Erythroblast (primary cell): Measurements from ENCODE around the gene NRSN2.
"Not testable (repeated sequence)": the region's sequence is repeated elsewhere in the genome, so short reads cannot be mapped to it uniquely, and the experiment has no call there.

Experiments used
- DNase-seq, 2 experiments: peaks; one replicate each; lab custom pipeline; 2025; lab: John Stamatoyannopoulos, UW
- GATA1 ChIP-seq: IDR thresholded peaks from 2 replicates; pipeline ENCODE4 v1.6.1; 2011; ENCODE audit warnings: low read depth, mild to moderate bottlenecking, control low read depth, low read length, moderate library complexity
- POLR2A ChIP-seq: IDR thresholded peaks from 2 replicates; pipeline ENCODE4 v1.6.1; 2011; ENCODE audit warnings: mild to moderate bottlenecking, low read length

NRSN2 gene

DNA sequence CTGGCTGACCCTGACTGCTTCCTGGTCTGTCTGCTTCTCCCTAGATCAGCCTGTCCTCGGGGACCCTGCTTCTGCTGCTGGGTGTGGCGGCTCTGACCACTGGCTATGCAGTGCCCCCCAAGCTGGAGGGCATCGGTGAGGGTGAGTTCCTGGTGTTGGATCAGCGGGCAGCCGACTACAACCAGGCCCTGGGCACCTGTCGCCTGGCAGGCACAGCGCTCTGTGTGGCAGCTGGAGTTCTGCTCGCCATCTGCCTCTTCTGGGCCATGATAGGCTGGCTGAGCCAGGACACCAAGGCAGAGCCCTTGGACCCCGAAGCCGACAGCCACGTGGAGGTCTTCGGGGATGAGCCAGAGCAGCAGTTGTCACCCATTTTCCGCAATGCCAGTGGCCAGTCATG, 6.3 kb downstream of the NRSN2 start:
- DNase-seq = no peak
- TF ChIP-seq GATA1 = no peak
- TF ChIP-seq POLR2A = no peak

DNA sequence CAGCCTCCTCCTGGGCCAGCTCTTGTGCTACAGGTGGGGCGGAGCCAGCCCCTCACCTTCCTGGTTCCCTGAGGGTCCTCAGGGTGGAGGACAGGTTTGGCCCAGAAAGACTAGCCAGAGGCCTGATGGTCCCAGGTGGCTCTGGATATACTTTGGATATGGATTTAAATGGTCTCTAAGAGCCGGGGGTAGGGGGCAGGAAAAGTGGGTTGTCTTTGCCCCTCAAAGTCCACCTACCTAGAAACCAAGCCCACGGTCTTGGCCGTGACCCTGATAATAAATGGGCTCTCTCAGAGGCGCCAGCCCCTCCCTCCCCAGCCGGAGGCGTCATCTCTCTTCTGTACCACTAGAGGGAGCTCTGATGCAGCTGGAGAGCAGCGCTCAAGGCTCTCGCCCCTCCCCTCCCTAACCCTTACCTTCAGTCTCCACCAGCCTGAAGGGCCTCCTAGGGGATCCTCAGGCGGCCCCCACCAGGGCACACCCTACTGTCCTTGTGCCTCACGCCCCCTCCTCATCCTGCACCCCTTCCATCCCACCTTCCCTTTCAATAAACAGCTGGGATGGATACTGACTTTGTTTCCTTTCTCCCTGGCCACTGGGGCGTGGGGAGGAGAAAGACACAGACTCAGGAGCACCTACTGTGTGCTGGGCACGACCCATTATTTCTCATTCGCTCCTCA, 7.5 kb downstream of the NRSN2 start:
- peak; percentile 87 to 94 for DNase-seq
- TF ChIP-seq POLR2A (no peak), GATA1 (no peak)

DNA sequence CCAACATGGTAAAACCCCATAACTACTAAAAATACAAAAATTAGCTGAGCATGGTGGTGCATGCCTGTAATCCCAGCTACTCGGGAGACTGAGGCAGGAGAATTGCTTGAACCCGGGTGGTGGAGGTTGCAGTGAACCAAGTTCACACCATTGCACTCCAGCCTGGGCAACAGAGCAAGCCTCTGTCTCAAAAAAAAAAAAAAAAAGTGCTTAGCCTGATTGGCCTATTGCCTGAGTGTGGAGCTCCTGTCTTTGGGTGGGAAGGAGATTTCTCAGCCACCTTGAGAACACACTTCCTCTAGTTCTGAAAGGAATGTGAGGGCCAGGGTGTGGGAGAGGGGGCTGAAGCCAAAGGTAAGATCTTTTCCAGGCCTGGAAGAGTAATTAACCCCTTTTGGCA, 9.2 kb downstream of the NRSN2 start:
- not testable (repeated sequence) for DNase-seq

DNA sequence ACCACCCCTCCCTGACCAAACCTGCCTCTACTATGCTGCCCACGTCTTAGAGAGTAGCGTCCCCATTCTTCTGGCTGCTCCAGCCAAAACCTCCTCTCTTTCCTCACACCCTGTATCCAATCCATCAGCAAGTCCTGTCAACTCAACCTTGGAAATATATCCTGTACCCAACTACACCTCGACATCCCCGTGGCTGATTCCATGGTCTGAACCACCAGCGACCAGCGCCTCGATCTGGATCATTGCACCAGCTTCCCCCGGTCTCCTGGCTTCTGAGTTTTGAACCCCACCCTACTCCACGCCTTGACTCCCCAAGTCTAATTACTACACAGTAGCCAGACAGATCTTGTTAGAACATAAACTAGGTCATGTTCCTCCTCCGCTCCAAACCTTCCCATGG, 9.8 kb downstream of the NRSN2 start:
- DNase-seq = no peak
- TF ChIP-seq POLR2A (no peak), GATA1 (no peak)

DNA sequence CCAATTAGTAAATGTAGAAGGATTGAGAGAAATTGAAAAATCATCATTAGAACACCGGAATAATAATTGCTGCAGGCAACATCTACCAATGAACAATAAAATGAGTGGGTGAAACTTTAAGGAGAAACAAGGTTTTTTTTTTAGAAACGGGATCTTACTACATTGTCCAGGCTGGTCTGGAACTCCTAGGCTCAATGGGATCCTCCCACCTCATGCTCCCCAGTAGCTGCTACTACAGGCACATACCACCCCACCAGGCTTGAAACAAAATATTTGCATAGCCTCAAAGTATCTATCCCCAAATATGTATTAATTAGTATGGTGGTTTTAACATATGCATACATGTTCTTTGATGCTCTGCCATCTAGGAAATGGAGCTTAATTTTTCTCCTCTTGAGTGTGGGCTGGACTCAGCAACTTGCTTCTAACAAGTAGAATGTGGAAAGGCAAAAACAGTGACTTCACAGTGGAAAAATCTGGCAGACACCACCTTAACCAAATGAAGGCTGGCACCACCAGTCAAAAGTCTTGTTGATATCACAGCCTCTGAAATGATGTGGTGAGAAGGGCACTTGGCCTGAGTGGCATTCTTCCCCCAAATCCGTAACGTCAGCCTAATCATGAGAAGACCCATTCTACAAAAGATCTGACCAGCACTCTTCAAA, 12.1 kb downstream of the NRSN2 start:
- no peak for DNase-seq
- TF ChIP-seq GATA1 (no peak), POLR2A (no peak)

DNA sequence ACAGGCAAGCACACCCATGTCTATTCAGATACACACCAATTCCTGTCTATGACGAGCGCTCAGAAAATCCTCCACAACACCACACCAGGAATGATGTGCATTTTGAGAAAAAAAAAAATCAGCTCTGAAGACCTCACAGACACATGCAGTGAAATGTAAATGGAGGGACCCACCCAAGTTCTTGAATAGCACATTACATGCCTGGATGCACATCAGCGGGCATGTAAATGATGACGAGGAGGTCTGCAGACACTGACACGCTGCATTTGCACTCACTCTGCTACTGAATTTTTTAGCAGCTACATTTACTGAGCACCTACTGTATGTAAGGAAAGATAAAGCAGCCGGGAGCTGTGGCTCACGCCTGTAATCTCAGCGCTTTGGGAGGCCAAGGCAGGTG, 14.7 kb downstream of the NRSN2 start:
- TF ChIP-seq POLR2A (no peak), GATA1 (no peak)
- no peak for DNase-seq

DNA sequence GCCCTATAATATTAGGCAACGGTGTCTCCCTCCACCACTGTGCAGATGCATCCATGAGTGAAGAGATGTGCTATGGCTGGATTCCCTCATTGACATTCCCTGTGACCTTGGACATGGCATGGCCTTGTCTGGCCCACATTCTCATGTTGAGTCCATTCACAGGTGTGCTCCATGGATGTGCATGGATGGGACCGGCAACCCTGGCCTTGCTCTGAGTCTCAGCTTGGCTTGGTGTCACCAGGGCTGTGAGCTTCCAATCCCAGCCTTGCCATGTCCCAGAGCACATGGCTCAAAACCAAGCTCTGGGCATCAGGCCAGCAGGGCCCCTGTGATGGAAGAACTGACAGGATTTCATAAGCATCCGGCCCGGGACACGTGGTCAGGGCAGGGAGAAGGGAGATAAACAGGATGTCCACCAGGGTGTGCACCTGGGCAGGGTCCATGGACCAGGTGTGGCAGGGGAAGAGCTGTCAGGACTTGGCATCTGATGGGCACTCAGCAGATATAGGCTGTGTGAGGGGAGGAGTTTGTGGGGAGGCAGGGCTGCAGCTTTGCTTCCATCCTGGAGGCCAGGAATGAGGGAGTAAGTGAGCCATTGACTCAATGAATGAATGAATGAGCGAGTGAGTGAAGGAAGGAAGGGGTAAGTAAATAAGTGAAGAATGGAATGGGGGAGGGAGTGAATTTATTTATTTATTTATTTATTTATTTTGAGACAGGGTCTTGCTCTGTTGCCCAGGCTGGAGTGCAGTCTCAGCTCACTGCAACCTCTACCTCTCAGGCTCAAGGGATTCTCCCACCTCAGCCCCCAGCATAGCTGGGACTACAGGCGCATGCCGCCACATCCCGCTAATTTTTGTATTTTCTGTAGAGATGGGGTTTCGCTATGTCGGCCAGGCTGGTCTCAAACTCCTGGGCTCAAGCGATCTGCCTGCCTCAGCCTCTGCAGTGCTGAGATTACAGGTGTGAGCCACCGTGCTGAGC, 15.7 kb downstream of the NRSN2 start:
- TF ChIP-seq POLR2A (peak; percentile 13), GATA1 (no peak)
- DNase-seq = peak; percentile 76 to 89

DNA sequence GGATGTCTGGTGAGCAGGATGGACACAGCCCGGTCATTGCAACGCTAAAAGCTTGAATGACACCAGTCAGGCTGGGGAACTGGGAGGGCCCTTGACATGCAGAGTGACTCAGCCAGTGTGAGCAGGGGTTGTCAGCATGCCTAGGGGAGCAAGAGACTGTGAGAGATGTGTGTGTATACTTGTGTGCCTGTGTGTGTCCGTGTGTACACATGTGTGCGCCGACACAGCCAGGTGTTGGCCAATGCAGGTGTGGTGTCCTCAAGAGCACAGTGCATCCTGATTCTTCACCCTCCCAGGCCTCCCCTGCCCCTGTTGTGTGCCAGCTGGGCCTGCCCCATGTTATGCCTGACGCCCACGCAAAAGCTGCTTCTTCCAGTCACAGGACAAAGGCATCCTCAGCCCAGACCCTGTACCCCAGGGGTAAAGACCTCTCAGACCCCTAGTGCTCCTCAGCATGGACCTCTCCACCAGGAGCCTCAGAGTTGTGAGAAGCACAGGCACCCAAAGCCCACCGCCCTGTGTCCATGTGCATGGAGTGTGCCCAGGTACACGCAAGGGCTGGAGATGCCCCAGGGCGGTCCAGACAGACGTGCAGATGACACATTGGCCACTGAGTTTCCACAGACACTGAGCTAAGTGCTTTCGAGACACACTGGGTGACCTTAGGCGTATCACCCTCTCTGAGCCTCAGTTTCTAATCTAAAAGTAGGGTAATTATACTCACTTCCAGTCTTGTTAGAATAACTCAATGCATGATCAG, 16.6 kb downstream of the NRSN2 start:
- peak; percentile 62 to 83 for DNase-seq
- TF ChIP-seq GATA1 (no peak), POLR2A (no peak)

DNA sequence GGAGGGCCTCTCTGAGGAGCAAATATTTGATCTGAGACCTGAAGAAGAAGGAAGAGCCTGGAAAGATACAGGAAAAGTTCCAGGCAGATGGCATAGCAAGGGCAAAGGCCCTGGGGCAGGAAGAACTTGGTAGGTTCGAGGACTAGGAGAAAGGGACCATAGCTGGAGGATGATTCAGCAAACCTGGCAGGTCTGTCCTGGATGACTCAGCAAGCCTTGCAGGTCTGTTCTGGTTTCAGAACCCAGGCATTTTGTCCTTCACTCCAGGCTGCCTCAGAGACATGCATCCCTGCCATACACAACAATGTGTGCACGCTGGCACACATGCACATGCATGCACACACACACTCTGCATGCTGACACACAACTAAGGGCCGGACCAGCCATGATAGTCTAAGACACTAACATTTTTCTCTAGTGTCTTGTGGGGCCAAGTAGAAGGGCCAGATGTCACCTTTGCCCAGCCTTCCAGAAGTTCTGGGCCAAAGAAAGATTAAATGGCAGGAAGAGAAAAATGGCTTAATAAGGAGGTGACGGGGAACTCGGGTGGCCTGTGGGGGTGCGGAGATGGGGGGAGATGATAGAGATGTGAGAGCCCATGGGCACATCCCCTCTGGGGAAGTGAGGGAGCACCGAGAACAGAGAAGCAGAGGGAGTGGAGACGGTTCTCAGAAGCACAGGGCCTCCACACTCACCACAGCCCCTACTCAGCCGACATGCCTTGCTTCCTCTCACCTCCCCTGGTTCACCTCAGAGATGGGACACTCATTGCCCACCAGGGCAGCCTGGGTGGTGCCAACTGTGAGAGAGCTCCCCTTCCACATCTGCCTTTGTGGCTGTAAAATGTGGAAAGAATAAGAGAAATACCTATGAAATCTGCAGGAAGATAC, 18.2 kb downstream of the NRSN2 start:
- peak; percentile 81 to 90 for DNase-seq
- TF ChIP-seq POLR2A (no peak), GATA1 (no peak)

DNA sequence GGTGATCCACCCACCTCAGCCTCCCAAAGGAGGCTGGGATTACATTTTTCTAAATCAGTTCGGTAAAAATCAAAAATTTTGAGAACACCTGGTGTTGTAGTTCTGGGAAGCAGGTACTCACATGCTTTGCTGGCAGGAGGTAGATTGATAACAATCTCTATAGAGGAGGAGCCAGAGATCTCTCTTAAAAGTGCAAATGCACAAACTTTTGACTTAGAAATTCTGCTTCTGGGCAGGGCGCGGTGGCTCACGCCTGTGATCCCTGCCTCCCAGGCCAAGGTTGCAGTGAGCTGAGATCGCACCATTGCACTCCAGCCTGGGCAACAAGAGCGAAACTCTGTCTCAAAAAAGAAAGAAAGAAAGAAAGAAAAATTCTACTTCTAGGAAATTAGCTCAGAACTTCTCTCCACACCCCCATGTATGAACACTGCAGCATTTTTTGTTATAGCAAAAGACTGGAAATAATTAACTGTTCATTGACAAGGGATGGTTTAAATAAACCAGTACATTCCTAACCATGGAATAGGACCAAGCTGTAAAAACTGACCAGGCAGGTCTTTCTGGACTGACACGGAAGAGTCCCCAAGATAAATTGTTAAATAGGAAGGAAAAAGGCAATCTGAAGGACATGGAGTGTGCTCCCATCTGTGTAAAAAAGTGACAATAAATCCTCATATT, 19.3 kb downstream of the NRSN2 start:
- TF ChIP-seq POLR2A (no peak), GATA1 (no peak)
- no peak for DNase-seq

DNA sequence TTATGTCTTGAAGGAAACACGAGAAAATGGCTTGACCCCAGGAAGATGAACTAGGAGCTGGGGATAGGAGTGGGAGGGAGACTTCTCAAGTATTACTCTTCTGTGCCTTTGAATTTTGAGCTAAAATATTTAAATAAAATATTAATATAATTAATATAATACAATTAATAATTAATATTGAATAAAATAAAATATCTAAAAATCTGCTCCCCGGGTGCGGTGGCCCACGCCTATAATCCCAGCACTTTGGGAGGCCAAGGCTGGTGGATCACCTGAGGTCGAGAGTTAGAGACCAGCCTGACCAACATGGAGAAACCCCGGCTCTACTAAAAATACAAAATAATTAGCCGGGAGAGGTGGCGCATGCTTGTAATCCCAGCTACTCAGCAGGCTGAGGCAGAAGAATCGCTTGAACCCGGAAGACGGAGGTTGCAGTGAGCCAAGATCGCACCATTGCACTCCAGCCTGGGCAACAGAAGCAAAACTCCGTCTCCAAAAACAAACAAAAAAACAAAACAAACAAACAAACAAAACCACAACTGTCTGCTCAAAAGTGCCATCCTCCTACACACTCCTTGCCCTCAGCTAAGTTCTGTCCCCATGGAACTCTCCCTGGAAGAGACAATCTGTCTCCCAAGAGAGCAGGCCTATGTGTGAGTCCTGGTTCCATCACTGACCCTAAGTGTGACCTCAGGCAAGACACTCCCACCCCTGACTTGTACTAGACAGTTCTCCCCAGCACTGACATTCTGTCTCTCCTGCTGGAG, 20.0 kb downstream of the NRSN2 start:
- TF ChIP-seq POLR2A (no peak), GATA1 (no peak)

DNA sequence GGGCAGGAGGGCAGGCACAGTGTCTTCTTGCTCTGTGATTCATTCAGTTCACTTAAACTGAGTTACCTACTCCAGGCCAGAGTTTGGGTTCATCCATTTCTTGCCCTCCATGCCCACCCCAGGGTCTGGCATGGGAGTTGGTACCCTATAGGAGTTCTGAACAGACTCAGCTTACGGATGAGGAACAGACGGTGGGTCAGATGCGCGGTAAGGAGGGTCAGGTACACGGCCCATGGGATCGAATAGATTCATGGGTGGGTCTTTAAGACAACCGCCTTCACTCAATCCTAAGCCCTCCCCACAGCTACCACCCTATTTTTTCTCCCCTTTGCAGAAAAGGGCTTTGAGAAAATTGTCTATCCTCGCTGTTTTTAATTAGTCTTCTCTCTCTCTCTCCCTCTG, 20.6 kb downstream of the NRSN2 start:
- no peak for DNase-seq
- no peak for TF ChIP-seq GATA1
- no peak for TF ChIP-seq POLR2A

More for the DNA sequence above, 20.0 kb downstream of the NRSN2 start:
- DNase-seq = no peak
